ENCODE data around the gene REC114.

Gene REC114

DNA sequence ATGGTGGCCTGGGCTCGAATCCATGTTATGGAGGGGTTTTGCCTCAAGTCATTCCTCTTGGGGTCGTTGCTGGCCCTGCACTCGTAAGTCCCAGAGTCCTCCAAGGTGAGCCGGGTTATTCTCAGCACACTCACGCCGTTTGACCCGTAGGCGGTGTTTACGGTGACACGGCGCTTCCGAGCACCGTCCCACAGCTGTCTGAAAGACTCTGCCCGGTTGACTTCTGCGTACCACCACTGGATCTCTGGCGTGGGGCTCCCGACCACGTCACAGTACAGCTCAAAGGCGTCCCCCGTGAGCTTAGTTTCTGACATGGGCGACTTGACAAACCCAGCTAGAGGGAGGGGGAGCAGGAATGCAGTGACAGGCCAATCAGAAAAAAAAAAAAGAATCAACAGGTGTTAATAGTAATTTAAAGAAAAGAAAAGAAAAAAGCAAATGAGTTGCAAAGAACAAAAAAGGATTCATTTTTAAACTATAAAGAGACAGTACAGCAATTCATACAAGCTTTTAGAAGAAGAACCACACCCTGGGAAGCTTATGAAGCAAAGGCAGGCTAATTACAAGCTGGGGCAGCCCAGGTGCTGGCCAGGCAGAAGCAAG, 154.2 kb downstream of the REC114 start:
- Histone ChIP-seq H4K8ac (ENCODE audit: low read depth, low read length) (no peak overlapping the region), H3K27ac (ENCODE audit: low read depth, low read length) (no peak overlapping the region), H4K5ac (ENCODE audit: low read length) (no peak overlapping the region), H3K4ac (ENCODE audit: low read depth, low read length) (no peak overlapping the region), H3K4me2 (ENCODE audit: low read length) (no peak overlapping the region), H2BK5ac (ENCODE audit: low read length) (no peak overlapping the region), H3K27me3 (ENCODE audit: insufficient read depth, low read length, poor library complexity) (no peaks in the 10 kb centered on the region), H3K18ac (ENCODE audit: low read length) (no peak overlapping the region), H3K23ac (ENCODE audit: low read length) (no peak overlapping the region), H3K4me1 (ENCODE audit: control insufficient read depth, low read depth, low read length) (peaks cover 14% of the 10 kb centered on the region), H2AK5ac (ENCODE audit: low read length) (no peak overlapping the region), H3K36me3 (ENCODE audit: control insufficient read depth, insufficient read depth, low read length) (no peaks in the 10 kb centered on the region), H2BK120ac (ENCODE audit: low read depth, low read length) (no peak overlapping the region), H3K79me1 (ENCODE audit: low read length) (peaks cover 19% of the 10 kb centered on the region), H3K9ac (ENCODE audit: low read length) (no peak overlapping the region), H2BK15ac (replicated peaks; ENCODE audit: low read depth) (no peak overlapping the region), H3K4me3 (ENCODE audit: low read length) (no peak overlapping the region), H3K56ac (ENCODE audit: low read length) (no peak overlapping the region), H3K79me2 (ENCODE audit: control insufficient read depth, insufficient read depth, low read length) (peaks cover 57% of the 10 kb centered on the region)
- DNase-seq = no peak
- no CpG with 5 or more reads among the region's 21 CpGs for WGBS (ENCODE audit: extremely low coverage, insufficient coverage, low lambda C conversion rate)

DNA sequence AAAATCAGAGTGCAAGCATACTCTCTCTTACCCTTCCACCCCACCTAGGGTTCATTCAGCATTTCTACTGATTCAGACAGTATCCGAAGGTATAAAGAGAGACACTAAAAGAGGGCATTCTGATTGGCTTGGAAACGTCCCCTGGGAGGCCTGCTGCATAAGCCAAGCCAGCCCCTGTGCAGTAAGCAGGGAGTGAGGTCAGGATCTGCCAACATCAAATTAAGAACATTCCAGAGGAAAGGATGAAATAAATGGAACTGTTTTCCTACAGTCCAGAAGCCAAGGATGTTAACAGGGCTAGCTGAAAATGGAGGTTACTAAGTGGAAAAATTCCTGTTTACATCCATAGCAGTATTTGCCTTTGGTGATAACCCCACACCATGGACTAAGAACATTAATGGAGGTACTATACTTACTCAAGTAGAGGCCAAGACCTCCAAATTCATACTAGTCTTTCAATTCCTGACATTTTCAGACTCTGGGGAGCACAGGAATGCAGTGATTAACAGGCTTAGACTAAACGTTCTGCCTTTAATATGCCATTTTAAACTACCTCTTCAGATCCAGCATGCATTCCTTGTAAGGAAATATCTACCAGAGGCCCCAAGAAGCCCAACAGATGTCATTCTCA, 155.7 kb downstream of the REC114 start:
- Histone ChIP-seq H2BK5ac (ENCODE audit: low read length) (no peak overlapping the region), H3K36me3 (ENCODE audit: control insufficient read depth, insufficient read depth, low read length) (no peaks in the 10 kb centered on the region), H2BK15ac (replicated peaks; ENCODE audit: low read depth) (no peak overlapping the region), H3K79me1 (ENCODE audit: low read length) (peaks cover 20% of the 10 kb centered on the region), H4K8ac (ENCODE audit: low read depth, low read length) (no peak overlapping the region), H3K4me1 (ENCODE audit: control insufficient read depth, low read depth, low read length) (peaks cover 22% of the 10 kb centered on the region), H2BK120ac (ENCODE audit: low read depth, low read length) (no peak overlapping the region), H3K27me3 (ENCODE audit: insufficient read depth, low read length, poor library complexity) (no peaks in the 10 kb centered on the region), H3K18ac (ENCODE audit: low read length) (no peak overlapping the region), H3K27ac (ENCODE audit: low read depth, low read length) (no peak overlapping the region), H3K4me2 (ENCODE audit: low read length) (no peak overlapping the region), H3K79me2 (ENCODE audit: control insufficient read depth, insufficient read depth, low read length) (peaks cover 60% of the 10 kb centered on the region), H4K5ac (ENCODE audit: low read length) (no peak overlapping the region), H2AK5ac (ENCODE audit: low read length) (no peak overlapping the region), H3K9ac (ENCODE audit: low read length) (no peak overlapping the region), H3K23ac (ENCODE audit: low read length) (no peak overlapping the region), H3K4ac (ENCODE audit: low read depth, low read length) (no peak overlapping the region), H3K56ac (ENCODE audit: low read length) (no peak overlapping the region), H3K4me3 (ENCODE audit: low read length) (no peak overlapping the region)
- no peak for DNase-seq
- no CpG with 5 or more reads among the region's 3 CpGs for WGBS (ENCODE audit: extremely low coverage, insufficient coverage, low lambda C conversion rate)

- Histone ChIP-seq H4K5ac (ENCODE audit: low read length) (no peak overlapping the region), H3K36me3 (ENCODE audit: control insufficient read depth, insufficient read depth, low read length) (no peaks in the 10 kb centered on the region), H3K79me1 (ENCODE audit: low read length) (peaks cover 25% of the 10 kb centered on the region), H3K9ac (ENCODE audit: low read length) (no peak overlapping the region), H2BK5ac (ENCODE audit: low read length) (no peak overlapping the region), H3K79me2 (ENCODE audit: control insufficient read depth, insufficient read depth, low read length) (peaks cover 66% of the 10 kb centered on the region), H3K18ac (ENCODE audit: low read length) (no peak overlapping the region), H3K4me1 (ENCODE audit: control insufficient read depth, low read depth, low read length) (peaks cover 22% of the 10 kb centered on the region), H2AK5ac (ENCODE audit: low read length) (no peak overlapping the region), H3K4me2 (ENCODE audit: low read length) (no peak overlapping the region), H3K27me3 (ENCODE audit: insufficient read depth, low read length, poor library complexity) (no peaks in the 10 kb centered on the region), H3K27ac (ENCODE audit: low read depth, low read length) (no peak overlapping the region), H2BK120ac (ENCODE audit: low read depth, low read length) (no peak overlapping the region), H3K23ac (ENCODE audit: low read length) (no peak overlapping the region), H3K4ac (ENCODE audit: low read depth, low read length) (no peak overlapping the region), H4K8ac (ENCODE audit: low read depth, low read length) (no peak overlapping the region), H3K56ac (ENCODE audit: low read length) (no peak overlapping the region), H3K4me3 (ENCODE audit: low read length) (no peak overlapping the region), H2BK15ac (replicated peaks; ENCODE audit: low read depth) (no peak overlapping the region)
- no peak for DNase-seq
- no CpG with 5 or more reads among the region's 1 CpG for WGBS (ENCODE audit: extremely low coverage, insufficient coverage, low lambda C conversion rate)
Measured at GRCh38 chr15:73599934-73600333, 157.0 kb downstream of the REC114 start.

GRCh38 chr15:73600413-73601335, 157.7 kb downstream of the REC114 start:
- Histone ChIP-seq H3K27ac (ENCODE audit: low read depth, low read length) (no peak overlapping the region), H2BK120ac (ENCODE audit: low read depth, low read length) (no peak overlapping the region), H3K9ac (ENCODE audit: low read length) (no peak overlapping the region), H4K5ac (ENCODE audit: low read length) (no peak overlapping the region), H3K36me3 (ENCODE audit: control insufficient read depth, insufficient read depth, low read length) (no peaks in the 10 kb centered on the region), H3K79me1 (ENCODE audit: low read length) (peaks cover 26% of the 10 kb centered on the region), H3K56ac (ENCODE audit: low read length) (no peak overlapping the region), H3K4me2 (ENCODE audit: low read length) (no peak overlapping the region), H2AK5ac (ENCODE audit: low read length) (no peak overlapping the region), H4K8ac (ENCODE audit: low read depth, low read length) (no peak overlapping the region), H3K4me3 (ENCODE audit: low read length) (no peak overlapping the region), H2BK15ac (replicated peaks; ENCODE audit: low read depth) (no peak overlapping the region), H2BK5ac (ENCODE audit: low read length) (no peak overlapping the region), H3K18ac (ENCODE audit: low read length) (peak overlapping the region; percentile 45), H3K4me1 (ENCODE audit: control insufficient read depth, low read depth, low read length) (peaks cover 22% of the 10 kb centered on the region), H3K27me3 (ENCODE audit: insufficient read depth, low read length, poor library complexity) (no peaks in the 10 kb centered on the region), H3K79me2 (ENCODE audit: control insufficient read depth, insufficient read depth, low read length) (peaks cover 70% of the 10 kb centered on the region), H3K4ac (ENCODE audit: low read depth, low read length) (no peak overlapping the region), H3K23ac (ENCODE audit: low read length) (no peak overlapping the region)
- DNase-seq = no peak
- whole genome bisulfite sequencing (ENCODE audit: extremely low coverage, insufficient coverage, low lambda C conversion rate) = no CpG with 5 or more reads among the region's 5 CpGs

- peak overlapping the region; percentile 40 for H3K18ac ChIP-seq (ENCODE audit: low read length)
Measured at GRCh38 chr15:73601451-73602445, 158.8 kb downstream of the REC114 start.

More at GRCh38 chr15:73601451-73602445, 158.8 kb downstream of the REC114 start:
- peaks cover 24% of the 10 kb centered on the region for H3K79me1 ChIP-seq (ENCODE audit: low read length)
- peak overlapping the region; percentile 45 for H3K27ac ChIP-seq (ENCODE audit: low read depth, low read length)
- no peak overlapping the region for H4K5ac ChIP-seq (ENCODE audit: low read length)
- DNase-seq = peak; percentile 52
- peaks cover 69% of the 10 kb centered on the region for H3K79me2 ChIP-seq (ENCODE audit: control insufficient read depth, insufficient read depth, low read length)
- H2BK15ac ChIP-seq (replicated peaks; ENCODE audit: low read depth) = no peak overlapping the region
- no peak overlapping the region for H4K8ac ChIP-seq (ENCODE audit: low read depth, low read length)
- H3K4me2 ChIP-seq (ENCODE audit: low read length) = no peak overlapping the region
- H3K27me3 ChIP-seq (ENCODE audit: insufficient read depth, low read length, poor library complexity) = no peaks in the 10 kb centered on the region
- no peak overlapping the region for H2BK5ac ChIP-seq (ENCODE audit: low read length)
- H3K4me3 ChIP-seq (ENCODE audit: low read length) = no peak overlapping the region
- no peaks in the 10 kb centered on the region for H3K36me3 ChIP-seq (ENCODE audit: control insufficient read depth, insufficient read depth, low read length)
- WGBS (ENCODE audit: extremely low coverage, insufficient coverage, low lambda C conversion rate) = no CpG with 5 or more reads among the region's 7 CpGs
- H3K4ac ChIP-seq (ENCODE audit: low read depth, low read length) = no peak overlapping the region
- H3K56ac ChIP-seq (ENCODE audit: low read length) = peak overlapping the region; percentile 20
- H2BK120ac ChIP-seq (ENCODE audit: low read depth, low read length) = no peak overlapping the region
- no peak overlapping the region for H3K23ac ChIP-seq (ENCODE audit: low read length)
- H3K9ac ChIP-seq (ENCODE audit: low read length) = peak overlapping the region; percentile 27
- peaks cover 25% of the 10 kb centered on the region for H3K4me1 ChIP-seq (ENCODE audit: control insufficient read depth, low read depth, low read length)
- H2AK5ac ChIP-seq (ENCODE audit: low read length) = no peak overlapping the region

Data from mesendoderm (in vitro differentiated cells).